A549 (cell line): Measurements from ENCODE around the gene GATB. TPM values are rescaled to one million over a fixed set of nuclear protein-coding genes. Genes with fewer than 3 reads are reported as not detected.
A peak's percentile ranks its signal among the peaks of the same experiment; 100 is the strongest.

Experiments
- ATAC-seq, 2 experiments: fragments of 200-7000 bp in 1 of 2; fragments of >200 bp in 1 of 2; cut with Nextera tagmentation in 1 of 2; cut with Tn5 transposase in 1 of 2; 3 replicates each; pipeline versions ENCODE4 v1.8.0 to v1.9.1; 2018 to 2020; ENCODE audit warnings: mild to moderate bottlenecking in 1 of 2, moderate library complexity in 1 of 2
- CTCF ChIA-PET: fragments of 300-600 bp; sonication (Branson Sonifier 250); formaldehyde crosslinking; extraction: SDS; loops from one replicate; lab custom pipeline; 2021; ENCODE audit warnings: antibody characterized with exemption, inconsistent platforms; lab: Yijun Ruan, JAX
- POLR2A ChIA-PET: fragments of 350-600 bp; formaldehyde crosslinking; extraction: SDS; loops from one replicate; lab custom pipeline; 2021; ENCODE audit warnings: antibody characterized with exemption, inconsistent platforms; lab: Yijun Ruan, JAX
- DNase-seq, 2 experiments: peaks; one replicate each; pipeline versions ENCODE4 v3.0.0 to v3.0.0-alpha.2; 2011 to 2016; ENCODE audit warnings: low read depth in 1 of 2, low spot score in 1 of 2
- FAIRE-seq: peaks from 2 replicates; lab custom pipeline; 2011; peaks lifted over from hg19 to GRCh38; lab: Jason Lieb, UNC
- H3K27ac ChIP-seq, 2 experiments: fragments of >200 bp; sonication (Bioruptor Twin); formaldehyde crosslinking; 3 replicates each; pipeline ENCODE4 v1.5.1; 2016 to 2017
- H3K4me1 ChIP-seq: fragments of >200 bp; sonication (Bioruptor Twin); formaldehyde crosslinking; 3 replicates; pipeline ENCODE4 v1.6.1; 2016
- H3K4me2 ChIP-seq: fragments of >200 bp; sonication (Bioruptor Twin); formaldehyde crosslinking; 3 replicates; pipeline ENCODE4 v1.6.1; 2016
- H3K4me3 ChIP-seq: fragments of >200 bp; sonication (Bioruptor Twin); formaldehyde crosslinking; 3 replicates; pipeline ENCODE4 v1.5.1; 2016
- H3K9me3 ChIP-seq: fragments of >200 bp; sonication (Bioruptor Twin); formaldehyde crosslinking; 3 replicates; pipeline ENCODE4 v1.6.1; 2016
- BHLHE40 ChIP-seq: IDR thresholded peaks from 2 replicates; pipeline ENCODE4 v1.6.1; 2012; ENCODE audit warnings: low read depth, low read length, inconsistent platforms
- CBX8 ChIP-seq: fragments of 200-600 bp; sonication (generic); IDR thresholded peaks from 2 replicates; pipeline ENCODE4 v1.6.1; 2016
- CEBPB ChIP-seq, 2 experiments: fragments of >200 bp in 1 of 2; sonication (Bioruptor Twin) in 1 of 2; formaldehyde crosslinking in 1 of 2; IDR thresholded peaks; 2 replicates each; pipeline ENCODE4 v1.6.1; 2012 to 2016
- EHF ChIP-seq: fragments of 250-450 bp; sonication (Bioruptor Pico); IDR thresholded peaks from 2 replicates; pipeline ENCODE4 v1.5.0; 2020; ENCODE audit warnings: mild to moderate bottlenecking
- EP300 ChIP-seq, 2 experiments: fragments of >200 bp; sonication (Bioruptor Twin); formaldehyde crosslinking; IDR thresholded peaks; 2 replicates in 1 of 2; 3 replicates in 1 of 2; pipeline ENCODE4 v1.6.1; 2016 to 2017
- ESRRA ChIP-seq: fragments of 150-350 bp; IDR thresholded peaks from 2 replicates; pipeline ENCODE4 v1.6.1; 2014; ENCODE audit warnings: mild to moderate bottlenecking, low read length, borderline replicate concordance
- FOSB ChIP-seq: fragments of 250-450 bp; sonication (Bioruptor Pico); IDR thresholded peaks from 2 replicates; pipeline ENCODE4 v1.5.0; 2020; ENCODE audit warnings: mild to moderate bottlenecking, moderate library complexity
- FOSL2 ChIP-seq, 2 experiments: fragments of 450-650 bp in 1 of 2; fragments of >200 bp in 1 of 2; sonication (Bioruptor Twin) in 1 of 2; formaldehyde crosslinking; IDR thresholded peaks; 2 replicates each; pipeline versions ENCODE4 v1.5.0 to v1.6.1; 2016 to 2020; ENCODE audit warnings: mild to moderate bottlenecking in 1 of 2, moderate library complexity in 1 of 2
- FOXS1 ChIP-seq: fragments of 250-450 bp; sonication (Bioruptor Pico); IDR thresholded peaks from 2 replicates; pipeline ENCODE4 v1.5.0; 2020; ENCODE audit warnings: mild to moderate bottlenecking, moderate library complexity
- GATA3 ChIP-seq: IDR thresholded peaks from 2 replicates; pipeline ENCODE4 v1.6.1; 2012; ENCODE audit warnings: borderline replicate concordance
- HEYL ChIP-seq: fragments of 250-450 bp; sonication (Bioruptor Pico); IDR thresholded peaks from 2 replicates; pipeline ENCODE4 v1.8.0; 2021; ENCODE audit warnings: mild to moderate bottlenecking, moderate library complexity
- KDM1A ChIP-seq: fragments of 200-600 bp; sonication (generic); IDR thresholded peaks from 2 replicates; pipeline ENCODE4 v1.6.1; 2016; ENCODE audit warnings: low read depth, mild to moderate bottlenecking
- KDM5A ChIP-seq: fragments of 200-600 bp; sonication (generic); IDR thresholded peaks from 2 replicates; pipeline ENCODE4 v1.6.1; 2016; ENCODE audit warnings: antibody characterized with exemption, mild to moderate bottlenecking
- MAFK ChIP-seq: fragments of 450-650 bp; IDR thresholded peaks from 2 replicates; pipeline ENCODE4 v1.6.1; 2014; ENCODE audit not compliant: partially characterized antibody
- MAZ ChIP-seq: fragments of 150-350 bp; IDR thresholded peaks from 2 replicates; pipeline ENCODE4 v1.6.1; 2014; ENCODE audit warnings: antibody characterized with exemption, low read depth, low read length, borderline replicate concordance
- NPAS2 ChIP-seq: fragments of 250-450 bp; sonication (Bioruptor Pico); IDR thresholded peaks from 2 replicates; pipeline ENCODE4 v1.8.0; 2022; ENCODE audit warnings: mild to moderate bottlenecking, moderate library complexity, borderline replicate concordance
- POLR2A ChIP-seq: IDR thresholded peaks from 2 replicates; pipeline ENCODE4 v1.6.1; 2012; ENCODE audit warnings: mild to moderate bottlenecking, low read length
- POLR2AphosphoS2 ChIP-seq: conservative IDR thresholded peaks from 2 replicates; pipeline ENCODE4 v1.6.1; 2012; ENCODE audit warnings: low read length, improper control_type of control experiment, inconsistent platforms
- RAD21 ChIP-seq, 2 experiments: fragments of >200 bp in 1 of 2; sonication (Bioruptor Twin) in 1 of 2; formaldehyde crosslinking in 1 of 2; IDR thresholded peaks in 1 of 2; conservative IDR thresholded peaks in 1 of 2; 2 replicates in 1 of 2; 3 replicates in 1 of 2; pipeline ENCODE4 v1.6.1; 2012 to 2018; ENCODE audit warnings: inconsistent platforms in 1 of 2
- RARB ChIP-seq: fragments of 250-450 bp; sonication (Bioruptor Pico); IDR thresholded peaks from 2 replicates; pipeline ENCODE4 v1.8.0; 2021; ENCODE audit warnings: mild to moderate bottlenecking, moderate library complexity
- RCOR1 ChIP-seq: fragments of 150-350 bp; IDR thresholded peaks from 2 replicates; pipeline ENCODE4 v1.6.1; 2014; ENCODE audit warnings: antibody characterized with exemption, low read length, low read depth
- SMC3 ChIP-seq: fragments of >200 bp; sonication (Bioruptor Twin); formaldehyde crosslinking; IDR thresholded peaks from 3 replicates; pipeline ENCODE4 v1.6.1; 2018; ENCODE audit warnings: inconsistent platforms
- TP53 ChIP-seq: fragments of 250-450 bp; sonication (Bioruptor Pico); IDR thresholded peaks from 2 replicates; pipeline ENCODE4 v1.5.0; 2021; ENCODE audit warnings: mild to moderate bottlenecking, moderate library complexity
- ZSCAN20 ChIP-seq: fragments of 250-450 bp; sonication (Bioruptor Pico); IDR thresholded peaks from 2 replicates; pipeline ENCODE4 v1.8.0; 2022; ENCODE audit warnings: mild to moderate bottlenecking, moderate library complexity
- WGBS: methylation state at CpG from one replicate; pipeline ENCODE4 v1.1.6; 2017; ENCODE audit errors: missing lambda C conversion rate; 5-methylcytosine and 5-hydroxymethylcytosine counted together
- polyA plus RNA-seq, 4 experiments: library from polyadenylated mRNA; depleted of rRNA in 3 of 4; stranded (reverse); fragments of >200 nt; fragmentation: RNase III in 1 of 4; extraction: RNeasy Plus Mini Kit Qiagen cat#74134 plus additional on column Dnase treatment in 1 of 4; gene quantifications; 2 replicates in 3 of 4; 3 replicates in 1 of 4; pipeline ENCODE4 v1.2.3, GENCODE V29; 2011 to 2017
- TF ChIP-seq, protein P1 (sequence below): fragments of 250-450 bp; sonication (Bioruptor Pico); IDR thresholded peaks from 2 replicates; pipeline ENCODE4 v1.5.0; 2020; ENCODE audit warnings: low read depth, mild to moderate bottlenecking, moderate library complexity
- TF ChIP-seq, protein P2 (sequence below): fragments of 150-350 bp; IDR thresholded peaks from 2 replicates; pipeline ENCODE4 v1.6.1; 2014; ENCODE audit warnings: low read depth, mild to moderate bottlenecking, low read length

GATB gene
- polyA plus RNA-seq, 2 of the 4 experiments (the other 2 are of a cell fraction), result 12.1 to 17.8 TPM

DNA sequence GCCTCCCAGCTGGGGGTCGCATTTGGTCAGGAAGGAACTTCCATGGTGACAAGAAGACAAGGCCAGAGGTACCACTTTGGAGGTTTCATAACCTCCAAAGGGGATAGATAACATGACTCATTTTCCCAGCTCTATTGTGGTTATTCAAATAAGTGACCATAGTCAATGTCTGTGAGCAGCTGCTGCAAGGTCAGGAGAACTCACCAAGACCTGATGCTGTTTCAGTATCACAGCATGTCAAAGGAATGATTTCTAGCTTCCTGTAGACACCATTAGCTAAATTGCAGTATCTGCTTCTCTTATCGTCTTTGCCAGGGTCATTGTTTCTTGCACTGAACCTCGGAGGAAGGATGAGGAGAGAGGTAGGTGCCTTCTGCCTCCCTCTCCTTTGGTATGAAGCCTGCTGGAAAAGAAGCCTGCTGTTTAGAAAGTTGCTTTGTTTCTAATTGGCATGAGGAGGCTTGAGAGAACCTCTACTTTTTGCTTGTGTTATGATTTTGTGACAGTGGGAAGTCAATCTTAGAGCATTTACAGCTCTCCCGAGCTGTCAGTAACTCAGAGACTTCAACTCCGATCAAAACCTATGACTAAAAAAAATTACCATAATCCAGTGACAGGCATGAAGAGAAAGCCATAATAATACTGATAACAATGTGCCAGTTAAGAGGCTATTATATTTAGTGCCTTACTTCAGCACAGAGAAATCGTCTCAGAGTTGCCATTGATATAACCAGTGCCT is 38.0 kb upstream of the GATB start:
- ChIA-PET POLR2A (no interaction called here), CTCF (interaction anchor here (1.3 kb wide), 1 partner anchor 9 kb away, joined by 4 read pairs; no protein-coding TSS in a partner anchor)
- TF ChIP-seq SMC3, result no peak
- no peak for TF ChIP-seq ESRRA
- TF ChIP-seq, protein P1, sequence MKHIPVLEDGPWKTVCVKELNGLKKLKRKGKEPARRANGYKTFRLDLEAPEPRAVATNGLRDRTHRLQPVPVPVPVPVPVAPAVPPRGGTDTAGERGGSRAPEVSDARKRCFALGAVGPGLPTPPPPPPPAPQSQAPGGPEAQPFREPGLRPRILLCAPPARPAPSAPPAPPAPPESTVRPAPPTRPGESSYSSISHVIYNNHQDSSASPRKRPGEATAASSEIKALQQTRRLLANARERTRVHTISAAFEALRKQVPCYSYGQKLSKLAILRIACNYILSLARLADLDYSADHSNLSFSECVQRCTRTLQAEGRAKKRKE (CRISPR knock-in tag), result no peak
- no peak for TF ChIP-seq FOXS1
- no peak for TF ChIP-seq MAZ
- TF ChIP-seq FOSB (CRISPR knock-in tag), result no peak
- Histone ChIP-seq H3K4me3 (no peak overlapping the region), H3K4me2 (no peak overlapping the region), H3K4me1 (no peaks in the 10 kb centered on the region), H3K9me3 (no peaks in the 10 kb centered on the region), H3K27ac (no peak overlapping the region)
- ATAC-seq (no peak), FAIRE-seq (no peak), DNase-seq (no peak)
- 21% methylated on average over 6 of the region's 6 CpGs for WGBS

DNA sequence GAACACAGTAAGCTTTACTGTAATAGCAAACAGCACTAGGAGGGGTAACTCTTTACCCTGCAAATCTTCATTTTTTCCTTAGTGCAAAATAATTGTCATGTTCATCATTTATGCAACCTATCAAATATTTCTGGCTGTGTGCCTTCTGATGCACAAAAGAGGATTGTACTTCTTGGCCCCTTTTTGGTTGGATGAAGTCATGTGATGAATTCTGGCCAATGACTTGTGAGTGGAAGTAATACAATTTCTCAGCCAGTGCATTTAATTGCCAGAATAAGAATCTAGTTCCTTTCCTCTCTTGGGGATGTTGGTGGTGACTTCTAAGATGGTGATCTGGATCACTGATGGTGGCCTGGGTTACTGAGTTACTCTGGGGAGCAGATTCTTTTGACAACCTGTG is 37.0 kb upstream of the GATB start:
- ChIA-PET POLR2A (no interaction called here), CTCF (no interaction called here)
- DNase-seq (no peak), FAIRE-seq (no peak), ATAC-seq (no peak)
- TF ChIP-seq CBX8 (no peak), POLR2AphosphoS2 (no peak), POLR2A (no peak), GATA3 (no peak), RAD21 (conservative IDR thresholded peaks at IDR 0.05 in 1 of 2, IDR thresholded peaks at IDR 0.05 in 1 of 2) (no peak), EP300 (IDR thresholded peaks at IDR 0.05) (no peak), KDM1A (no peak), FOSL2 (IDR thresholded peaks at IDR 0.05) (no peak), FOSL2 (CRISPR knock-in tag; IDR thresholded peaks at IDR 0.05) (no peak), KDM5A (no peak), FOSB (CRISPR knock-in tag) (no peak)
- TF ChIP-seq, protein P1 (CRISPR knock-in tag), result no peak
- TF ChIP-seq, protein P2, sequence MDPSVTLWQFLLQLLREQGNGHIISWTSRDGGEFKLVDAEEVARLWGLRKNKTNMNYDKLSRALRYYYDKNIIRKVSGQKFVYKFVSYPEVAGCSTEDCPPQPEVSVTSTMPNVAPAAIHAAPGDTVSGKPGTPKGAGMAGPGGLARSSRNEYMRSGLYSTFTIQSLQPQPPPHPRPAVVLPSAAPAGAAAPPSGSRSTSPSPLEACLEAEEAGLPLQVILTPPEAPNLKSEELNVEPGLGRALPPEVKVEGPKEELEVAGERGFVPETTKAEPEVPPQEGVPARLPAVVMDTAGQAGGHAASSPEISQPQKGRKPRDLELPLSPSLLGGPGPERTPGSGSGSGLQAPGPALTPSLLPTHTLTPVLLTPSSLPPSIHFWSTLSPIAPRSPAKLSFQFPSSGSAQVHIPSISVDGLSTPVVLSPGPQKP, result no peak
- Histone ChIP-seq H3K4me1 (no peaks in the 10 kb centered on the region), H3K27ac (no peak overlapping the region), H3K4me2 (no peak overlapping the region), H3K9me3 (no peaks in the 10 kb centered on the region), H3K4me3 (no peak overlapping the region)

DNA sequence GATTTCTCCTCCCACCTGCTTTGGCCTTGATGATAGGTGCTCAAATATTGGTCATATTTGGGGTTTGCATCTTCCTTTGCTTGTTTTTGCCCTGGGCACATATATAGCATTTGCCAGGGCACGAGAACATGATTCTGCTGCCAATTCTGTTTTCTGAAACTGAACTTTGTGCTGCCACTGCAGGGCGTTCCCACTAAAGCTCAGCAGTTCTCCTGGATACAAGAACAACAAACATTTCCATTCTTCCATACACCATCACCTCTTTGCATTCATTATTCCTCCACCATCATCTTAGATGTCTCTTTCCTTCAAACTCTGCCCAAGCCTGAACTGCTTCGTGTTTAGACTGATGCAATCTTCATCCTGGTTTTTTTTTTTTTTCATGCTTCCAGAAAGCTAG is 36.3 kb upstream of the GATB start:
- TF ChIP-seq CEBPB (IDR thresholded peaks at IDR 0.05), result no peak
- TF ChIP-seq KDM5A, result no peak
- TF ChIP-seq KDM1A, result no peak
- TF ChIP-seq ESRRA, result no peak
- TF ChIP-seq, protein P1 (CRISPR knock-in tag), result no peak
- no peak for TF ChIP-seq HEYL (CRISPR knock-in tag)
- no peak for TF ChIP-seq CBX8
- TF ChIP-seq MAFK, result no peak
- no peak for TF ChIP-seq RCOR1
- TF ChIP-seq NPAS2 (CRISPR knock-in tag), result no peak
- TF ChIP-seq RARB (CRISPR knock-in tag), result no peak
- TF ChIP-seq TP53 (CRISPR knock-in tag), result no peak
- no peak for TF ChIP-seq SMC3
- no peak for TF ChIP-seq EHF
- no peak for TF ChIP-seq GATA3
- no peak for TF ChIP-seq FOSL2 (IDR thresholded peaks at IDR 0.05)
- no peak for TF ChIP-seq FOSL2 (CRISPR knock-in tag; IDR thresholded peaks at IDR 0.05)
- TF ChIP-seq RAD21 (conservative IDR thresholded peaks at IDR 0.05 in 1 of 2, IDR thresholded peaks at IDR 0.05 in 1 of 2), result no peak
- TF ChIP-seq BHLHE40, result no peak
- TF ChIP-seq ZSCAN20 (CRISPR knock-in tag), result no peak
- ATAC-seq, result no peak
- peak in 1 of 2 experiments; percentile 22 for DNase-seq
- 0% methylated on average over 3 of the region's 3 CpGs for WGBS
- no peak for FAIRE-seq
- Histone ChIP-seq H3K4me2 (peak overlapping the region; percentile 36; the same call in 1 of the 3 replicates), H3K4me3 (no peak overlapping the region), H3K9me3 (no peaks in the 10 kb centered on the region), H3K4me1 (no peaks in the 10 kb centered on the region), H3K27ac (no peak overlapping the region)
- POLR2A ChIA-PET, result no interaction called here
- CTCF ChIA-PET, result no interaction called here
